ENCODE measurements around the gene CERK. TPM values are rescaled to one million over a fixed set of nuclear protein-coding genes. Genes with fewer than 3 reads are reported as not detected.
"Not testable (repeated sequence)": the region's sequence is repeated elsewhere in the genome, so short reads cannot be mapped to it uniquely, and the experiment has no call there.

CERK gene
- 145 TPM for total RNA-seq (ENCODE audit: unreplicated experiment)
- long read RNA-seq, full-length matches to known transcripts: 18 of 25 reads
- long read RNA-seq, partial matches to known transcripts: 3 of 25 reads
- long read RNA-seq, other reads (novel, unspliced or antisense): 4 of 25 reads

- Mint-ChIP-seq H3K9me3 (ENCODE audit: unreplicated experiment) (peaks cover 10% of the 10 kb centered on the region), H3K4me1 (ENCODE audit: low read depth, unreplicated experiment) (peaks cover 7% of the 10 kb centered on the region), H3K4me3 (ENCODE audit: unreplicated experiment) (peak within 1 kb of the TSS; percentile 96), H3K27ac (ENCODE audit: unreplicated experiment) (peak within 1 kb of the TSS; percentile 93), H3K27me3 (ENCODE audit: unreplicated experiment) (peaks cover 5% of the 10 kb centered on the region), H3K36me3 (ENCODE audit: unreplicated experiment) (no peaks in the 10 kb centered on the region)
- DNase-seq: peak; percentile 75
- TF ChIP-seq CTCF (IDR thresholded peaks at IDR 0.05; ENCODE audit: partially characterized antibody, unreplicated experiment): no peak
Observed at GRCh38 chr22:46737976-46738646, at the start of gene CERK. Gene CERK, minus strand, starts transcription at chr22:46738252. Its CDS starts 104 bp downstream, at chr22:46738148.

- Mint-ChIP-seq H3K36me3 (ENCODE audit: unreplicated experiment) (no peaks in the 10 kb centered on the region), H3K9me3 (ENCODE audit: unreplicated experiment) (no peaks in the 10 kb centered on the region), H3K27me3 (ENCODE audit: unreplicated experiment) (no peaks in the 10 kb centered on the region), H3K27ac (ENCODE audit: unreplicated experiment) (no peak overlapping the region), H3K4me1 (ENCODE audit: low read depth, unreplicated experiment) (no peaks in the 10 kb centered on the region), H3K4me3 (ENCODE audit: unreplicated experiment) (no peak overlapping the region)
- TF ChIP-seq CTCF (IDR thresholded peaks at IDR 0.05; ENCODE audit: partially characterized antibody, unreplicated experiment): no peak
- no peak for DNase-seq
Observed at GRCh38 chr22:46783721-46784120, 45.7 kb upstream of the CERK start.

GRCh38 chr22:46782200-46782599 lies 44.1 kb upstream of the CERK start:
- H3K4me3 Mint-ChIP-seq (ENCODE audit: unreplicated experiment); H3K27ac Mint-ChIP-seq (ENCODE audit: unreplicated experiment); DNase-seq; H3K4me1 Mint-ChIP-seq (ENCODE audit: low read depth, unreplicated experiment); H3K36me3 Mint-ChIP-seq (ENCODE audit: unreplicated experiment); H3K27me3 Mint-ChIP-seq (ENCODE audit: unreplicated experiment); H3K9me3 Mint-ChIP-seq (ENCODE audit: unreplicated experiment): not testable (repeated sequence)

GRCh38 chr22:46781291-46781690 lies 43.2 kb upstream of the CERK start:
- no peak overlapping the region for H3K4me3 Mint-ChIP-seq (ENCODE audit: unreplicated experiment)
- no peaks in the 10 kb centered on the region for H3K36me3 Mint-ChIP-seq (ENCODE audit: unreplicated experiment)
- TF ChIP-seq CTCF (IDR thresholded peaks at IDR 0.05; ENCODE audit: partially characterized antibody, unreplicated experiment): no peak
- peaks cover 2% of the 10 kb centered on the region for H3K4me1 Mint-ChIP-seq (ENCODE audit: low read depth, unreplicated experiment)
- H3K27ac Mint-ChIP-seq (ENCODE audit: unreplicated experiment): no peak overlapping the region
- no peak for DNase-seq
- H3K9me3 Mint-ChIP-seq (ENCODE audit: unreplicated experiment): peaks cover 3% of the 10 kb centered on the region
- no peaks in the 10 kb centered on the region for H3K27me3 Mint-ChIP-seq (ENCODE audit: unreplicated experiment)

- no peak overlapping the region for H3K27ac Mint-ChIP-seq (ENCODE audit: unreplicated experiment)
- H3K9me3 Mint-ChIP-seq (ENCODE audit: unreplicated experiment): peaks cover 3% of the 10 kb centered on the region
- DNase-seq: no peak
- peaks cover 9% of the 10 kb centered on the region for H3K4me1 Mint-ChIP-seq (ENCODE audit: low read depth, unreplicated experiment)
- no peaks in the 10 kb centered on the region for H3K36me3 Mint-ChIP-seq (ENCODE audit: unreplicated experiment)
- no peak for TF ChIP-seq CTCF (IDR thresholded peaks at IDR 0.05; ENCODE audit: partially characterized antibody, unreplicated experiment)
- no peak overlapping the region for H3K4me3 Mint-ChIP-seq (ENCODE audit: unreplicated experiment)
- peaks cover 2% of the 10 kb centered on the region for H3K27me3 Mint-ChIP-seq (ENCODE audit: unreplicated experiment)
Observed at GRCh38 chr22:46780453-46780852, 42.4 kb upstream of the CERK start.

Data from glutamatergic neuron (in vitro differentiated cells).